Forelimb muscle (tissue), 1 donor: ENCODE measurements around the gene TLE1. TPM values are rescaled to one million over a fixed set of nuclear protein-coding genes. Genes with fewer than 3 reads are reported as not detected.
A peak's percentile ranks its signal among the peaks of the same experiment; 100 is the strongest.

ENCODE experiments used
- DNase-seq: peaks from one replicate; pipeline ENCODE4 v3.0.0-alpha.2; 2013; ENCODE audit warnings: low read depth
- polyA plus RNA-seq: library from polyadenylated mRNA; unstranded; fragments of 120-200 nt; gene quantifications from one replicate; pipeline ENCODE4 v1.2.1, GENCODE V29; 2013; ENCODE audit not compliant: insufficient read length

TLE1 gene
- polyA plus RNA-seq, 1 donor: 52.9 TPM

GRCh38 chr9:81578606-81579005 lies 110.7 kb downstream of the TLE1 start:
- DNase-seq: no peak

DNA sequence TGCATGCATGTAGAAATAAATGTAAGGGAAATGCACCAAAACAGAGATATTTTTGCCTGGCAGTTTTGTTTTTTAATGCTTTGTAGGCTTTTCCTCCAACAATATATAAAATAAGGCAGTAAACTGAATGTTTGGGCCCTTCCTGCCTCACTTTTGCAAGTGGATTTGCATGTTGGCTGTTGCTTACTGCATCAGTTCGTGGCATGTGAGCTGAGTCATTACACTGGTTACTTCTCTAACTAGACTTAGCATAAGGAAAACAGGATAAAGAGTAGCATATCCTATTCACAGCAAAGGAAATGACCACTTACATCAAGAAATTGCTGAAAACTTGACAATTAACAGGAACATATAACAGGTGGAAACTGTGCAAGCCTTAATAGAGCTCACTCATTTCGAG lies 113.4 kb downstream of the TLE1 start:
- no peak for DNase-seq

DNA sequence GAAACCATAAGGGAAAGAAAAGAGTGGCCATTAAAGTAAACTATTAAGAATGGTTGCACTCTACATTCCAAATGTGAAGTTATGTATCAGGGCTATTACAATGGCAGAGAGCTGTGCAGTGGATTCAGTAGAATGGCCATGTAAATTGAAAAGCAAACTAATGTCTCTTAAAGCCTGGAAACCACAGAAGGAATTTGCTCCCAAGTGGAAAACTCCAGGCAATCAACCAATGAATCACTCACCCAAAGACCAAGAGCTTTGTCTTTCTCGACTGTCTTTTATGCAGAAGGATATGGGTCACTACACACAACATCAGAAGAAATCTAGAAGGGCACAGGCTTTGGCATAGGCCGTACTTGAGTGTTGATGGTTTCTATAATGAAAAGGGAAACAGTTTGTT lies 114.9 kb downstream of the TLE1 start:
- no peak for DNase-seq

DNA sequence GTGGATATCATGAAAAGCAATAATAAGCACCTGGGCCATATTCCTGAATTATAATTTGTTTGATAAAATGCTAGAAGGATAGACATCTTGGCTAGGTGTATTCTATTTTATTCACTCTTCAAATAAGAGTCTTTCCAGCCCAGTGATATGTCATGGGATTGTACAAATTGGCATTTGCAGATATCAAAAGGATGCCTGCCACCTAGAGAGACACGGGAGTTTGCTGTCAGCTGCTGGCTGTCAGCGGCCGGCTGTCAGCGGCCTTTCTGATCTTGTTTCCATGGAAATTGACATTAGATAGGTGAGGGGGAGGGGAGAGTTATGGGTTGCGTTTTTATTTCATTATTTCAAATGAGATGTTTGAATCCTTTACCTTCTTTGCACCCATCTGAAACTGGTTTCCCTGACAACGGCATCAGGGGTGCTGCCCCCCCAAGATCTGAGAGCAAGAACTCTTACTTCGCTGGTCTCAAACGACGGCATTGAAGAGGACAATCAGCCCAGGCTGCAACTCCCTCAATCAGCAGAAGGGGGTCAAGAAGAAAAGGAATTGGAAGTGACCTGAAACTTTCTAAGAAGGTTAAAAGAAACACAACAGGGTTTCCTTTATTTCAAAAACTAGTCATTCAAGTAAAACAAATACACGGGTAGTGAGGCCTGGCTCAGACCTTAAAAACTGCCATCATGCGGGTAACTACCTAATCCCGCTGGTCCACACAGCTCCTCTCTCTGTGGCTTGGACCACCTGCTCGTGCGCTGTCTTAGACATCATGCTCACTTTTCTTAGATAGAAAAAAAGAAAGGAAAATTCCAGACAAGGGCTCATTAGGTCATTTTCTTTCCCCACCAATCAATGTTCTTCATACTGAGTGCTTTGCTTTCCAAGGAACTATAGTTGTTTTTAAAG lies 115.7 kb downstream of the TLE1 start:
- DNase-seq: no peak

DNA sequence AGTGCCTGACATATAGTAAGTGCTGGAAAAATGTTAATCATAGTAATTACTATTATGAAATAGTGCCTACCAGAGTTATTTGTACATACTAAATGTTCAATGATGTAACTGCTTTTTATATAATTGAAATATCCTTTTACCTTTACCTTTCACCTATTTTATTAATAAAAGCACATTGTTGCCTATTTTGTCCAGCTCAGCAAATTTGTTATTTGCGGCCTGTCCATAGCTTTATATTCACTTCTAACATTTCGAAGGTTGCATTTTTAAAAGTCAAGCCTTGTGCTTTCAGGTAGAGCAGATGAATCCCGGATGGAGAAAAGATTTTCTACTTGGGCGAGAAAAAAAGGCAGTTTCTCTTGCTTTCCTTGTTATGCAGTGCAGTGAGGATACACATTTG lies 119.3 kb downstream of the TLE1 start:
- DNase-seq: no peak

DNA sequence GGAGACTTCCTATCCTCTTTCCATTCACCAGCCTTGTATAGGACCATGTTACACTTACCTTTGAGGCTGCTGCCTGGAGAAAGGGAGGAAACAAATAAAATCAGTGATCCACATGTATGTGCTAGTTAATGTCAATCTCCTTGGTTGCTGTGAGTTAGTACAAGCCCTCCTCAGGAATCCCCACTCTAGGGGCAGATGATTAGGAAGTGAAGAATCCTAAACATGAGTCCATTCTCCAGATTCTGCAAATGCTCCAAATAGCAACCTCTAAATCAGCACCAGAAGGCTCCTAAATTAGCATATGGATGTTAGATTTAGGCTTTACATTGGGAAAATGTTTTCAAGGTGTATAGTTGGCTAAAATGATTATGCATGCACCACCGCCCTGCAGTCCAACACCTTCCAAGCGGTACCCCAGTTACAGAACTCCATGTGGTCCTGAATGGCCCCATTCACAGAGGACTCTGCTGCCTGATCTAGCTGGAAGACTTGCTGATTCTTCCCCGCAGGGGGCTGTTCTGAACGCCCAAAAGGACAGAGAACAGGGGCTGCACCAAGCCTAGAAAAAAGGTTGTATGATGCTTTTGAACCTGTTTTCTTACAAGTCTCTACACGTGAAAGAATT lies 123.2 kb downstream of the TLE1 start:
- DNase-seq: no peak

DNA sequence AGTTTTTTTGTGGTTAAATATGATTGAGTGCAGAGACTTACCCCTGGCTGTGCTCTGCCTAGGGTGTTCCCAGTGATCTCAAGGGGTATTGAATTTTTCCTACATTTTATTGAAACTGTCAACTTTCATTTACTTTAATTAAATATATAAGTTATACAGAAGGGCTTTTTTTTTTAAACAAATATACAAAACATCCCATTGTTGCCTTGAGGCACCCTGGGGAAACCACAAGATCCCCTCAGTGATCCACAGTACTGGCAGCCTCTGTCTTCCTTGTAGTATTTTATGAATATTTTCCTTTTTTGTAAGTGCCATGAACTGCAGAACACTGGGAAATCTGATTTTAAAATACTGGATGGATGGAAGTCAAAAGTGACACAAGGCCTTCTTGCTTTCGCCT lies 123.7 kb downstream of the TLE1 start:
- no peak for DNase-seq

GRCh38 chr9:81565144-81565543 lies 124.2 kb downstream of the TLE1 start:
- DNase-seq: no peak

GRCh38 chr9:81564632-81565031 lies 124.7 kb downstream of the TLE1 start:
- DNase-seq: no peak

DNA sequence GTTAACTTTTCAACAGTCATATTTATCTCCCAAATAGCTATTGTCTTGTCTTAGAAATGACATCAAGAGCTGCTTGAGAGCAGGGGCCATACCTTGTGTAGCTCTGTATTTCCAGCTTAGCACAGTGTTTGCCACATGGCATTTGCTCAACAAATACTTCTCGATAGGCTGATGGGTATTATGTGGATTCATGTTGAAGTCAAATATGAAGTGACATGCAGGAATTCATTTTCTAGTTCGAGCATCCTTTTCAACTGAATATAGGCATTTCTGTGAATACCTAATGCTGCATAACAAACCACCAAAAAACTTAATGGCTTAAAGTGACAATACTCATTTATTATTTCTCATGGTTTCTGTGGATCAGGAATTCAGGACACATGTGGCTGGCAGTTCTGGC lies 125.6 kb downstream of the TLE1 start:
- no peak for DNase-seq

DNA sequence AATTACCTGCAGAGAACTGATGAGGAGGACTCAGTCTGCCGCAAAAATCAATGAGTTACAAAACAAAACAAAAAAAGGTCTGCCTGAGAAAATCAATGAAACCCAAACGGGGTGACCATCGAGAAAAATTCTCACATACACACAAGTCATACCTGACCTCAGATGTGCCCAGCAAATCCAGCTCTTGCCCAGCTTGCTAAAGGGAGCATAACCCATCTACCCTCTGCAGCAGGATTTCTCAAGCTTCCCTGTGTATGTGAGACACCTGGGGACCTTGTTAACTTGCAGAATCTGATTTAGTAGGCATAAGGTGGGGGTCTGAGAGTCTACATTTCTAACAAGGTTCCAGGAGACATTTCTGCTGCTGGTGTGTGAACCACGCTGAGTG lies 126.3 kb downstream of the TLE1 start:
- DNase-seq: no peak

- DNase-seq: no peak
Measured at GRCh38 chr9:81562231-81563019, 126.9 kb downstream of the TLE1 start.

GRCh38 chr9:81560851-81561732 lies 128.3 kb downstream of the TLE1 start:
- no peak for DNase-seq

- no peak for DNase-seq
Measured at GRCh38 chr9:81559709-81560108, 129.6 kb downstream of the TLE1 start.

DNA sequence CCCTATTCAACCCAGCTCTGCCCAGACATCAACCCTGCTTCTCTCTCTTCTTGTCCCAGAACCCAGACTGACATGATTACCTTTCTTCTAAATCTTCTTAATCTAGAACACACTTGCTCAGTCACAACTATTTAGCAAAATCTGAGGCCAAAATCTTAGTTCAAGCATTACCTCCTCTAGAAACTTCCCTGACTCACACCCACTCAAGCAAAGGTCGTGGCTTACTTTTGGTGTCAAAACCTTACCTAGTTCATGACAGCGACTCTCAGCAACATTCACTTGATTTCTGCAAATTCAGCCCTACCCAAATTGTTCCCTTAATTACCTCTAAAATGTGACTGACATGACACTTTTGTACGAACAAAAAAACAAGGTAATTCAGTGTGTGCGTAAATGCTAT lies 130.2 kb downstream of the TLE1 start:
- no peak for DNase-seq

DNA sequence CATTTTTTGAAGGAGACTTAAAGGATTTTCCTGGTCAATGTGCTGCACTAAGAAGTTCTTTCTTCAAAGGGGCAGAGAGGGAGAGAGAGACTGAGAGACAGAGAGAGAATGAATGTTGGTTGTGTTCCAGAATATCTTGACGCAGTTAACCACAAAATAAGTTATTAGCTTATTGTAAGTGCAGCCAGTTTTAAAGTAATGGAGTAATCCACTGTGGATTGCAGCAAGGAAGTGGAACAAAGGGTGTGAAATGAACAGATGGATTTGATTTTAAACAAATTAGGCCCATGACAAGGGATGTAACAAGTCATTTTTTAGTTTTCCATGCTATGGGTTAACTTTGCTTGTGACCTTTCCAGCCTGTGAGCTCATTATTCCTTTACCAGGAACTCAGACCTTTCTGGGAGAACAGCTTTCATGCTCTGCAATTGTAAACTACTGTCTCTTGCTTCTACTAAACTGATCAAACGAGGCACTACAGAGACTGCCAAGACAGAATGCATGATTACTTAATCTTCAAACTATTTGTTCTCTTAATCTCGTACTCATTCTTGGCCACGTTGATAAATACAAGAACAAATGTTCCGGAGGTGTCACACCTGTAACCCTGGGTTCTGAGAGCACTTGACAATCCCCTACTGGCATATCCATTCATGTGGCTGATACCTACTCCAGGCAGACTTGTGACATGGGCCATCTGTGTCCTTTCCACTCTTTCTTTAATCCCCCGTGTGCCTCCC lies 131.1 kb downstream of the TLE1 start:
- peak; percentile 89 for DNase-seq

DNA sequence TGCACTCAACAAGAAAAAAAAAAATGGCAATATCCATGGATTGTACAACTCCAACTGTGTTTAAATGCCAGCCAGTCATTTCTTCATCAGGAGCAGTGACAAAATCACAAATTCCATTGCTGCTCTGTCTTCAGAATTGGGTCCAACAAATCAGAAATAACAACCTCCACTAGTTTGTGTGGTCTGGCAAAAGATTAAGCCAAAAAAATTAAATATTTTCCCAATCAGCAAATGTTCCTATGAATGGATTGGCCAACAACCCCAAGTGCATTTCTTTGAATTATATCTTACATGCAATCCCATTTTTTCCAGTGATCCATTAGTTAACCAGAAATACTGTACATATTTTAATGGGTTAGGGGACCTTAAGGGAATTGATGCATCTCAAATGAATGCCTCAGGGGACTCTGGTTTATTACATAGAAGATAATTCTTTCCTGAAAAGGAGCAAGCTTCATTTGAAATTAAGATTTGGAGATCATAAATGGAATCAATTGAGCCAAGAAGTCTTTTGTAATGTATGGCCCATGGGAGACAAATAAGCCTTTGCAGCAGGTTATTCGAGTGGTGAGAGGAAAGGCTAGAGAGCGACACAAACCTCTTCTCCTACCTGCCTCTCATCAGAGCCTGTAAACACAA lies 131.8 kb downstream of the TLE1 start:
- DNase-seq: peak; percentile 52

DNA sequence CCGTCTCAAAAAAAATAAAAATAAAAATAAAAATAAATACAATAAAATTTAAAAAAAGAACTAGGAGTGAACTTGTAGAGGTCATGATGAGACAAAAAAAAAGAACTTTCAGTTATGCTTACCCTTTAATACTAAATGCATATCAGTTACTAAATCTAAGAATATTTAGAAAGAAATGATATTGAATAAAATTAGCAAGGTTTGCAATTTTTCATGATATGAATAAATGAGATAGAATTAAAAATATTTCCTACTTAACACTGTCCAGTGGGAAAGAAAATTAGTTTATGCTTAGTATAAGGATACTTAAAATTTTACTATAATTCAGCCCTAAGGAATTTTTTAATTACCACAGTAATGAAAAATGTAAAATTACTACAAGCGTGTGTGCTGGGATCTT lies 132.4 kb downstream of the TLE1 start:
- no peak for DNase-seq

- peak; percentile 78 for DNase-seq
Measured at GRCh38 chr9:81552581-81552991, 136.8 kb downstream of the TLE1 start.

DNA sequence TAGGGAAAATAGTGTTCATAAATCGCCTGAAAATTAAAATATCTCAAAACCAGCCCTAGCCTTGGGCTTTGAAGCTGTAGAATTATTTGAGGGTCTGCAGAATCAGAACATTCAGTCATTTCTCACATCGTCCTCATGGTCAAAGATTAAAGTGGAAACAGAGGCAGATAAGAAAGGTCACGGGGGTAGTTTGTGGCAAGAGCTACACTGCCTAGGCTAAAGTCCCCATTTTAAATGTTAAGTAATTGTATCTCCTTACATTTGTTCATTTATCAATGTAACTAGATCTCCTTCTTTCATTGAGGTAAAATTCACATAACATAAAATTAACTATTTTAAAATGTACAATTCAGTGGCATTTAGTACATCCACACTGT lies 139.2 kb downstream of the TLE1 start:
- no peak for DNase-seq
